IMR-90 (cell line): ENCODE results near the gene GRIK1.

ENCODE experiments used
- CEBPB ChIP-seq: IDR thresholded peaks from 2 replicates; pipeline ENCODE4 v1.6.1; 2012; ENCODE audit warnings: low read depth, low read length, improper control_type of control experiment
- CHD1 ChIP-seq: IDR thresholded peaks from 2 replicates; pipeline ENCODE4 v1.6.1; 2012; ENCODE audit warnings: low read depth, low read length, improper control_type of control experiment
- MAFK ChIP-seq: IDR thresholded peaks from 2 replicates; pipeline ENCODE4 v1.6.1; 2012; ENCODE audit warnings: low read depth, low read length, improper control_type of control experiment
- NFE2L2 ChIP-seq: fragments of 150-350 bp; IDR thresholded peaks from 2 replicates; pipeline ENCODE4 v1.6.1; 2016; ENCODE audit warnings: low read depth, mild to moderate bottlenecking, low read length
- POLR2A ChIP-seq: IDR thresholded peaks from 2 replicates; pipeline ENCODE4 v1.6.1; 2012; ENCODE audit warnings: mild to moderate bottlenecking, low read depth, low read length
- RAD21 ChIP-seq: IDR thresholded peaks from 2 replicates; pipeline ENCODE4 v1.6.1; 2012; ENCODE audit warnings: low read length, improper control_type of control experiment
- RFX5 ChIP-seq: IDR thresholded peaks from 2 replicates; pipeline ENCODE4 v1.8.0; 2012; ENCODE audit warnings: low read depth, mild to moderate bottlenecking, low read length, moderate library complexity
- SMC3 ChIP-seq: fragments of 150-350 bp; IDR thresholded peaks from 2 replicates; pipeline ENCODE4 v1.6.1; 2016; ENCODE audit warnings: low read depth, mild to moderate bottlenecking, antibody characterized with exemption, low read length, moderate library complexity
- TF ChIP-seq, protein P1 (sequence below): conservative IDR thresholded peaks from 2 replicates; pipeline ENCODE4 v1.5.1; 2012; ENCODE audit warnings: mild to moderate bottlenecking, low read depth, low read length, improper control_type of control experiment
- TF ChIP-seq, protein P2 (sequence below): fragments of 150-350 bp; IDR thresholded peaks from 2 replicates; pipeline ENCODE4 v1.6.1; 2017; ENCODE audit warnings: mild to moderate bottlenecking, antibody characterized with exemption, low read length, low read depth
- TF ChIP-seq, protein P3 (sequence below): fragments of 150-350 bp; IDR thresholded peaks from 2 replicates; pipeline ENCODE4 v1.6.1; 2016; ENCODE audit warnings: low read depth, mild to moderate bottlenecking, low read length, moderate library complexity, borderline replicate concordance

DNA sequence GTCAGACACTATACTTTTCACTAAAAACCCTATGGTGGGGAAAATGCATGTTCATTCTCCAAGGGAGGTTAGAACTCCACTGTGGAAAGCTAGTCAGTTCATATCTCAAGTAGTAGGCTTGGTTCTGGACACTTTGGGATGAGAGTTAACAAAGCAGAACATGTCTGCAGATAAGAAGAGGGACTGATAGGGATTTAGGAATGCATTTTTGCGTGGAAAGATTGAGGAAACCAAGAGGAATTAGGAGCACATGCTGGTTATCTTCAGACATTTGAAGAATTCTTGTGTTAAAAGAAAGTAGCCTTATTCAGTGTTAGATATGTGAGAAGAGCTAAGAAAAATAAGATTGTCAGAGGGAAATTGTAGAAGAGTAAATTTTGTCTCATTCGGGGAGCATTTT lies 1.2 kb upstream of the GRIK1 start:
- TF ChIP-seq, protein P1, sequence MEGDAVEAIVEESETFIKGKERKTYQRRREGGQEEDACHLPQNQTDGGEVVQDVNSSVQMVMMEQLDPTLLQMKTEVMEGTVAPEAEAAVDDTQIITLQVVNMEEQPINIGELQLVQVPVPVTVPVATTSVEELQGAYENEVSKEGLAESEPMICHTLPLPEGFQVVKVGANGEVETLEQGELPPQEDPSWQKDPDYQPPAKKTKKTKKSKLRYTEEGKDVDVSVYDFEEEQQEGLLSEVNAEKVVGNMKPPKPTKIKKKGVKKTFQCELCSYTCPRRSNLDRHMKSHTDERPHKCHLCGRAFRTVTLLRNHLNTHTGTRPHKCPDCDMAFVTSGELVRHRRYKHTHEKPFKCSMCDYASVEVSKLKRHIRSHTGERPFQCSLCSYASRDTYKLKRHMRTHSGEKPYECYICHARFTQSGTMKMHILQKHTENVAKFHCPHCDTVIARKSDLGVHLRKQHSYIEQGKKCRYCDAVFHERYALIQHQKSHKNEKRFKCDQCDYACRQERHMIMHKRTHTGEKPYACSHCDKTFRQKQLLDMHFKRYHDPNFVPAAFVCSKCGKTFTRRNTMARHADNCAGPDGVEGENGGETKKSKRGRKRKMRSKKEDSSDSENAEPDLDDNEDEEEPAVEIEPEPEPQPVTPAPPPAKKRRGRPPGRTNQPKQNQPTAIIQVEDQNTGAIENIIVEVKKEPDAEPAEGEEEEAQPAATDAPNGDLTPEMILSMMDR, result no peak
- TF ChIP-seq, protein P2, sequence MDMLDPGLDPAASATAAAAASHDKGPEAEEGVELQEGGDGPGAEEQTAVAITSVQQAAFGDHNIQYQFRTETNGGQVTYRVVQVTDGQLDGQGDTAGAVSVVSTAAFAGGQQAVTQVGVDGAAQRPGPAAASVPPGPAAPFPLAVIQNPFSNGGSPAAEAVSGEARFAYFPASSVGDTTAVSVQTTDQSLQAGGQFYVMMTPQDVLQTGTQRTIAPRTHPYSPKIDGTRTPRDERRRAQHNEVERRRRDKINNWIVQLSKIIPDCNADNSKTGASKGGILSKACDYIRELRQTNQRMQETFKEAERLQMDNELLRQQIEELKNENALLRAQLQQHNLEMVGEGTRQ, result no peak
- TF ChIP-seq POLR2A (no peak), CEBPB (no peak), CHD1 (no peak), RFX5 (no peak), NFE2L2 (no peak), SMC3 (no peak), RAD21 (no peak), MAFK (no peak)
- TF ChIP-seq, protein P3, sequence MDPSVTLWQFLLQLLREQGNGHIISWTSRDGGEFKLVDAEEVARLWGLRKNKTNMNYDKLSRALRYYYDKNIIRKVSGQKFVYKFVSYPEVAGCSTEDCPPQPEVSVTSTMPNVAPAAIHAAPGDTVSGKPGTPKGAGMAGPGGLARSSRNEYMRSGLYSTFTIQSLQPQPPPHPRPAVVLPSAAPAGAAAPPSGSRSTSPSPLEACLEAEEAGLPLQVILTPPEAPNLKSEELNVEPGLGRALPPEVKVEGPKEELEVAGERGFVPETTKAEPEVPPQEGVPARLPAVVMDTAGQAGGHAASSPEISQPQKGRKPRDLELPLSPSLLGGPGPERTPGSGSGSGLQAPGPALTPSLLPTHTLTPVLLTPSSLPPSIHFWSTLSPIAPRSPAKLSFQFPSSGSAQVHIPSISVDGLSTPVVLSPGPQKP, result no peak
